SK-N-SH (cell line): ENCODE results near the gene VWF. TPM values are rescaled to one million over a fixed set of nuclear protein-coding genes. Genes with fewer than 3 reads are reported as not detected.

Experiments used
- CTCF ChIA-PET: fragments of 300-600, 350-600 bp; formaldehyde crosslinking; extraction: SDS; loops from one replicate; lab custom pipeline; 2021; lab: Yijun Ruan, JAX
- POLR2A ChIA-PET: fragments of 350-600 bp; sonication (Branson Sonifier 250); formaldehyde crosslinking; extraction: SDS; loops from one replicate; lab custom pipeline; 2020; ENCODE audit warnings: antibody characterized with exemption, inconsistent platforms; lab: Yijun Ruan, JAX
- DNase-seq: peaks from one replicate; pipeline ENCODE4 v3.0.0; 2012
- H2AFZ ChIP-seq: fragments of 200-600 bp; sonication (generic); 2 replicates; pipeline ENCODE4 v1.8.1; 2016; ENCODE audit warnings: antibody characterized with exemption, mild to moderate bottlenecking, low read depth
- H3F3A ChIP-seq: fragments of 200-600 bp; sonication (generic); replicated peaks from 2 replicates; pipeline ENCODE3; 2016; ENCODE audit warnings: antibody characterized with exemption, mild to moderate bottlenecking; ENCODE audit not compliant: insufficient read depth
- H3K27ac ChIP-seq, 2 experiments: fragments of 200-500 bp in 1 of 2; fragments of 200-600 bp in 1 of 2; sonication (Bioruptor generic) in 1 of 2; sonication (generic), shearing (Covaris generic) in 1 of 2; 2 replicates each; pipeline versions ENCODE4 v1.5.1 to v1.6.1; 2014 to 2016; ENCODE audit warnings: low read depth in 2 of 2, inconsistent platforms in 1 of 2, low read length in 1 of 2, mild to moderate bottlenecking in 1 of 2, mixed read lengths in 1 of 2
- H3K27me3 ChIP-seq: fragments of 200-600 bp; sonication (generic), shearing (Covaris generic); 2 replicates; pipeline ENCODE4 v1.6.1; 2016; ENCODE audit warnings: mixed run types; ENCODE audit not compliant: insufficient read depth
- H3K36me3 ChIP-seq, 2 experiments: fragments of 200-500 bp in 1 of 2; fragments of 200-600 bp in 1 of 2; sonication (Bioruptor generic) in 1 of 2; sonication (generic) in 1 of 2; replicated peaks in 1 of 2; 2 replicates each; pipeline versions ENCODE3 to v1.5.1; 2014 to 2016; ENCODE audit warnings: low read length in 1 of 2, mild to moderate bottlenecking in 1 of 2; ENCODE audit not compliant: insufficient read depth in 2 of 2, control insufficient read depth in 1 of 2
- H3K4me1 ChIP-seq, 2 experiments: fragments of 200-500 bp in 1 of 2; fragments of 200-600 bp in 1 of 2; sonication (Bioruptor generic) in 1 of 2; sonication (generic), shearing (Covaris generic) in 1 of 2; 2 replicates each; pipeline versions ENCODE4 v1.5.1 to v1.6.1; 2014 to 2016; ENCODE audit warnings: low read depth in 1 of 2, low read length in 1 of 2, mixed run types in 1 of 2; ENCODE audit not compliant: insufficient read depth in 2 of 2, control insufficient read depth in 1 of 2
- H3K4me2 ChIP-seq: fragments of 200-600 bp; sonication (generic), shearing (Covaris generic); 2 replicates; pipeline ENCODE4 v1.6.1; 2017; ENCODE audit warnings: mixed run types
- H3K4me3 ChIP-seq, 2 experiments: fragments of 200-500 bp in 1 of 2; fragments of 200-600 bp in 1 of 2; sonication (Bioruptor generic) in 1 of 2; sonication (generic), shearing (Covaris generic) in 1 of 2; 2 replicates each; pipeline versions ENCODE4 v1.5.1 to v1.8.1; 2014 to 2016; ENCODE audit warnings: low read depth in 2 of 2, inconsistent platforms in 1 of 2, low read length in 1 of 2, mild to moderate bottlenecking in 1 of 2, mixed read lengths in 1 of 2, moderate library complexity in 1 of 2
- H3K79me2 ChIP-seq: fragments of 200-600 bp; sonication (generic); 2 replicates; pipeline ENCODE4 v1.8.1; 2017; ENCODE audit warnings: mild to moderate bottlenecking; ENCODE audit not compliant: insufficient read depth
- H3K9ac ChIP-seq: fragments of 200-600 bp; sonication (generic); 2 replicates; pipeline ENCODE4 v1.6.1; 2017; ENCODE audit warnings: mixed run types
- H3K9me2 ChIP-seq: fragments of 200-600 bp; sonication (generic); 2 replicates; pipeline ENCODE4 v1.6.1; 2017; ENCODE audit warnings: mixed run types
- H3K9me3 ChIP-seq: fragments of 200-600 bp; sonication (generic); 2 replicates; pipeline ENCODE4 v1.6.1; 2017; ENCODE audit warnings: mixed run types, mild to moderate bottlenecking, moderate library complexity
- H4K20me1 ChIP-seq: fragments of 200-600 bp; sonication (generic); 2 replicates; pipeline ENCODE4 v1.6.1; 2017; ENCODE audit warnings: mild to moderate bottlenecking, mixed run types; ENCODE audit not compliant: insufficient read depth
- CHD2 ChIP-seq: fragments of 150-350 bp; IDR thresholded peaks from 2 replicates; pipeline ENCODE4 v1.6.1; 2018; ENCODE audit warnings: low read length; ENCODE audit not compliant: partially characterized antibody
- FOSL2 ChIP-seq: IDR thresholded peaks from 2 replicates; pipeline ENCODE4 v1.4.0; 2012; ENCODE audit warnings: low read depth, mild to moderate bottlenecking, moderate library complexity, borderline replicate concordance
- FOXJ3 ChIP-seq: sonication (generic); formaldehyde crosslinking; IDR thresholded peaks from 2 replicates; pipeline ENCODE4 v1.5.1; 2020; ENCODE audit warnings: mild to moderate bottlenecking, missing genetic modification reagents
- RFX5 ChIP-seq: IDR thresholded peaks from 2 replicates; pipeline ENCODE4 v1.6.1; 2012; ENCODE audit warnings: mild to moderate bottlenecking, improper control_type of control experiment, low read length
- WGBS: methylation state at CpG from one replicate; pipeline ENCODE4 v1.1.6; 2017; ENCODE audit warnings: low lambda C conversion rate; 5-methylcytosine and 5-hydroxymethylcytosine counted together
- polyA plus RNA-seq, 3 experiments: library from polyadenylated mRNA; depleted of rRNA; stranded (reverse); fragments of >200 nt; gene quantifications; 2 replicates each; pipeline ENCODE4 v1.2.3, GENCODE V29; 2012
- TF ChIP-seq, protein P1 (sequence below): IDR thresholded peaks from 2 replicates; pipeline ENCODE4 v1.4.0; 2012; ENCODE audit warnings: low read depth, borderline replicate concordance
- TF ChIP-seq, protein P2 (sequence below): IDR thresholded peaks from 2 replicates; pipeline ENCODE4 v1.6.1; 2012; ENCODE audit warnings: mild to moderate bottlenecking, low read depth, low read length, moderate library complexity
- TF ChIP-seq, protein P3 (sequence below): fragments of 150-350 bp; IDR thresholded peaks from 2 replicates; pipeline ENCODE4 v1.6.1; 2017; ENCODE audit warnings: antibody characterized with exemption, low read length, low read depth, borderline replicate concordance
- TF ChIP-seq, protein P4 (sequence below): fragments of 150-350 bp; IDR thresholded peaks from 2 replicates; pipeline ENCODE4 v1.6.1; 2016; ENCODE audit warnings: mild to moderate bottlenecking, low read depth, low read length

Gene VWF
- polyA plus RNA-seq, 1 of the 3 experiments (the other 2 are of a cell fraction), result 0.12 TPM

DNA sequence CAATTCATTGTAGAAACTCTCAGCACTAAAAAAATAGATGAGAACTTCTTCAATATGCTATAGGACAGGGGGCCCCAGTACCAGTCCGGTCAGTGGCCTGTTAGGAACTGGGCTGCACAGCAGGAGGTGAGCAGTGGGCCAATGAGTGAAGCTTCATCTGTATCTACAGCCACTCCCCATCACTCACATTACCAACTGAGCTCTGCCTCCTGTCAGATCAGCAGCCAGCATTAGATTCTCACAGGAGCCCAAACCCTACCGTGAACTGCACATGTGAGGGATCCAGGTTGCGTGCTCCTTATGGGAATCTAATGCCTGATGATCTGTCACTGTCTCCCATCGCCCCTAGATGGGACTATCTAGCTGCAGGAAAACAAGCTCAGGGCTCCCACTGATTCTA is 163.7 kb downstream of the VWF start (continued):
- TF ChIP-seq, protein P1, sequence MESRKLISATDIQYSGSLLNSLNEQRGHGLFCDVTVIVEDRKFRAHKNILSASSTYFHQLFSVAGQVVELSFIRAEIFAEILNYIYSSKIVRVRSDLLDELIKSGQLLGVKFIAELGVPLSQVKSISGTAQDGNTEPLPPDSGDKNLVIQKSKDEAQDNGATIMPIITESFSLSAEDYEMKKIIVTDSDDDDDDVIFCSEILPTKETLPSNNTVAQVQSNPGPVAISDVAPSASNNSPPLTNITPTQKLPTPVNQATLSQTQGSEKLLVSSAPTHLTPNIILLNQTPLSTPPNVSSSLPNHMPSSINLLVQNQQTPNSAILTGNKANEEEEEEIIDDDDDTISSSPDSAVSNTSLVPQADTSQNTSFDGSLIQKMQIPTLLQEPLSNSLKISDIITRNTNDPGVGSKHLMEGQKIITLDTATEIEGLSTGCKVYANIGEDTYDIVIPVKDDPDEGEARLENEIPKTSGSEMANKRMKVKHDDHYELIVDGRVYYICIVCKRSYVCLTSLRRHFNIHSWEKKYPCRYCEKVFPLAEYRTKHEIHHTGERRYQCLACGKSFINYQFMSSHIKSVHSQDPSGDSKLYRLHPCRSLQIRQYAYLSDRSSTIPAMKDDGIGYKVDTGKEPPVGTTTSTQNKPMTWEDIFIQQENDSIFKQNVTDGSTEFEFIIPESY, result no peak
- no peak for TF ChIP-seq RFX5
- TF ChIP-seq, protein P2, sequence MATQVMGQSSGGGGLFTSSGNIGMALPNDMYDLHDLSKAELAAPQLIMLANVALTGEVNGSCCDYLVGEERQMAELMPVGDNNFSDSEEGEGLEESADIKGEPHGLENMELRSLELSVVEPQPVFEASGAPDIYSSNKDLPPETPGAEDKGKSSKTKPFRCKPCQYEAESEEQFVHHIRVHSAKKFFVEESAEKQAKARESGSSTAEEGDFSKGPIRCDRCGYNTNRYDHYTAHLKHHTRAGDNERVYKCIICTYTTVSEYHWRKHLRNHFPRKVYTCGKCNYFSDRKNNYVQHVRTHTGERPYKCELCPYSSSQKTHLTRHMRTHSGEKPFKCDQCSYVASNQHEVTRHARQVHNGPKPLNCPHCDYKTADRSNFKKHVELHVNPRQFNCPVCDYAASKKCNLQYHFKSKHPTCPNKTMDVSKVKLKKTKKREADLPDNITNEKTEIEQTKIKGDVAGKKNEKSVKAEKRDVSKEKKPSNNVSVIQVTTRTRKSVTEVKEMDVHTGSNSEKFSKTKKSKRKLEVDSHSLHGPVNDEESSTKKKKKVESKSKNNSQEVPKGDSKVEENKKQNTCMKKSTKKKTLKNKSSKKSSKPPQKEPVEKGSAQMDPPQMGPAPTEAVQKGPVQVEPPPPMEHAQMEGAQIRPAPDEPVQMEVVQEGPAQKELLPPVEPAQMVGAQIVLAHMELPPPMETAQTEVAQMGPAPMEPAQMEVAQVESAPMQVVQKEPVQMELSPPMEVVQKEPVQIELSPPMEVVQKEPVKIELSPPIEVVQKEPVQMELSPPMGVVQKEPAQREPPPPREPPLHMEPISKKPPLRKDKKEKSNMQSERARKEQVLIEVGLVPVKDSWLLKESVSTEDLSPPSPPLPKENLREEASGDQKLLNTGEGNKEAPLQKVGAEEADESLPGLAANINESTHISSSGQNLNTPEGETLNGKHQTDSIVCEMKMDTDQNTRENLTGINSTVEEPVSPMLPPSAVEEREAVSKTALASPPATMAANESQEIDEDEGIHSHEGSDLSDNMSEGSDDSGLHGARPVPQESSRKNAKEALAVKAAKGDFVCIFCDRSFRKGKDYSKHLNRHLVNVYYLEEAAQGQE, result no peak
- no peak for TF ChIP-seq FOXJ3 (CRISPR knock-in tag)
- TF ChIP-seq, protein P3, sequence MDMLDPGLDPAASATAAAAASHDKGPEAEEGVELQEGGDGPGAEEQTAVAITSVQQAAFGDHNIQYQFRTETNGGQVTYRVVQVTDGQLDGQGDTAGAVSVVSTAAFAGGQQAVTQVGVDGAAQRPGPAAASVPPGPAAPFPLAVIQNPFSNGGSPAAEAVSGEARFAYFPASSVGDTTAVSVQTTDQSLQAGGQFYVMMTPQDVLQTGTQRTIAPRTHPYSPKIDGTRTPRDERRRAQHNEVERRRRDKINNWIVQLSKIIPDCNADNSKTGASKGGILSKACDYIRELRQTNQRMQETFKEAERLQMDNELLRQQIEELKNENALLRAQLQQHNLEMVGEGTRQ, result no peak
- TF ChIP-seq, all 33 proteins: peak for 0

DNA sequence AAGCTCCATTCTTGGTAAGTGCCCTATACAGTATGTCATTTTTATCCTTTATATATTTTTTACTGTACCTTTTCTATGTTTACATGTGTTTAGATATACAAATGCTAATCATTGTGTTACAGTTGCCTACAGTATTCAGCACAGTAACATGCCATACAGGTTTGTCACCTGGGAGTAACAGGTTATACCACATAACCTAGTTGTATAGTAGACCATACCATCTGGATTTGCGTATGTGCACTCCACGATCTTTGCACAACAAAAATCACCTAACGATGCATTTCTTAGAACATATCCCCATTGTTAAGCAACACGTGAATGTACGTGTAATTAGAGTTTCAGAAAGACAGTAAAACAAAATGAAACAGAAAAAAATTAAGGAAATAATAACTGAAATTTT is 167.5 kb downstream of the VWF start:
- H3K9ac ChIP-seq, result no peak overlapping the region
- H3K27me3 ChIP-seq, result peaks cover 16% of the 10 kb centered on the region; the same call in 1 of the 2 replicates
- no peaks in the 10 kb centered on the region for H3F3A ChIP-seq
- H3K4me1 ChIP-seq, result no peaks in the 10 kb centered on the region
- 40% methylated on average over 5 of the region's 5 CpGs for WGBS
- POLR2A ChIA-PET, result no interaction called here
- 0 out of 2 replicates have a peak, but pooled peaks cover 5% of the 10 kb centered on the region for H3K9me3 ChIP-seq
- no peaks in the 10 kb centered on the region for H3K79me2 ChIP-seq
- no peak overlapping the region for H3K27ac ChIP-seq
- no peak for DNase-seq
- H4K20me1 ChIP-seq, result no peaks in the 10 kb centered on the region
- CTCF ChIA-PET, result interaction anchor here (1.2 kb wide), 2 partner anchors 10 to 81 kb away, joined by 3 read pairs; no protein-coding TSS in a partner anchor
- no peaks in the 10 kb centered on the region for H3K9me2 ChIP-seq
- no peaks in the 10 kb centered on the region for H3K36me3 ChIP-seq
- TF ChIP-seq CHD2 (no peak), FOSL2 (no peak)
- TF ChIP-seq, protein P4, sequence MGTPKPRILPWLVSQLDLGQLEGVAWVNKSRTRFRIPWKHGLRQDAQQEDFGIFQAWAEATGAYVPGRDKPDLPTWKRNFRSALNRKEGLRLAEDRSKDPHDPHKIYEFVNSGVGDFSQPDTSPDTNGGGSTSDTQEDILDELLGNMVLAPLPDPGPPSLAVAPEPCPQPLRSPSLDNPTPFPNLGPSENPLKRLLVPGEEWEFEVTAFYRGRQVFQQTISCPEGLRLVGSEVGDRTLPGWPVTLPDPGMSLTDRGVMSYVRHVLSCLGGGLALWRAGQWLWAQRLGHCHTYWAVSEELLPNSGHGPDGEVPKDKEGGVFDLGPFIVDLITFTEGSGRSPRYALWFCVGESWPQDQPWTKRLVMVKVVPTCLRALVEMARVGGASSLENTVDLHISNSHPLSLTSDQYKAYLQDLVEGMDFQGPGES, result no peak
- TF ChIP-seq, protein P3, result no peak
- TF ChIP-seq, all 33 proteins: peak for 0
- no peak overlapping the region for H2AFZ ChIP-seq
- no peak overlapping the region for H3K4me2 ChIP-seq
- H3K4me3 ChIP-seq, result no peak overlapping the region
